Lung (tissue), 12 donors: ENCODE measurements around the gene ACO2. TPM values are rescaled to one million over a fixed set of nuclear protein-coding genes. Genes with fewer than 3 reads are reported as not detected.

Experiments used
- ATAC-seq: fragments of 200-7000 bp; cut with Tn5 transposase; one replicate; pipeline ENCODE4 v1.9.1; 2020; ENCODE audit warnings: moderate number of reproducible peaks; ENCODE audit not compliant: insufficient read depth, low FRiP score
- DNase-seq, 3 donors: peaks; one replicate each; pipeline ENCODE4 v3.0.0-alpha.2; 2013 to 2017
- H3K27ac ChIP-seq, 2 donors: one replicate each; pipeline ENCODE4 v1.5.1; 2013; ENCODE audit warnings: mild to moderate bottlenecking in 2 of 2, moderate library complexity in 2 of 2, control low read depth in 1 of 2, inconsistent platforms in 1 of 2, low read depth in 1 of 2, low read length in 1 of 2
- H3K27me3 ChIP-seq, 3 donors: one replicate each; pipeline ENCODE4 v1.5.1; 2013; ENCODE audit warnings: low read length in 2 of 3; ENCODE audit not compliant: control insufficient read depth in 3 of 3, insufficient read depth in 3 of 3
- H3K36me3 ChIP-seq, 4 donors: one replicate each; pipeline ENCODE4 v1.5.1; 2013; ENCODE audit warnings: low read length in 4 of 4, mild to moderate bottlenecking in 1 of 4, moderate library complexity in 1 of 4; ENCODE audit not compliant: control insufficient read depth in 4 of 4, insufficient read depth in 4 of 4
- H3K4me1 ChIP-seq, 5 donors: one replicate each; pipeline ENCODE4 v1.5.1; 2013; ENCODE audit warnings: low read length in 5 of 5, mild to moderate bottlenecking in 2 of 5, moderate library complexity in 1 of 5; ENCODE audit not compliant: control insufficient read depth in 5 of 5, insufficient read depth in 5 of 5
- H3K4me3 ChIP-seq: one replicate; pipeline ENCODE4 v1.5.1; 2013; ENCODE audit warnings: mild to moderate bottlenecking, control low read depth, moderate library complexity
- H3K9ac ChIP-seq, 2 donors: one replicate each; pipeline ENCODE4 v1.5.1; 2013; ENCODE audit warnings: low read length in 2 of 2, control low read depth in 1 of 2; ENCODE audit not compliant: insufficient read depth in 1 of 2
- H3K9me3 ChIP-seq, 4 donors: one replicate each; pipeline ENCODE4 v1.5.1; 2013; ENCODE audit warnings: low read length in 3 of 4, mild to moderate bottlenecking in 1 of 4, moderate library complexity in 1 of 4; ENCODE audit not compliant: control insufficient read depth in 4 of 4, insufficient read depth in 3 of 4
- CTCF ChIP-seq: IDR thresholded peaks from 2 replicates; pipeline ENCODE4 v1.5.1; 2012; ENCODE audit warnings: mild to moderate bottlenecking; ENCODE audit errors: control extremely low read depth, extremely low read depth
- WGBS, 2 donors: extraction: QIAGEN DNeasy Blood & Tissue Kit; methylation state at CpG; one replicate each; pipeline ENCODE4 v1.1.7; 2013; 5-methylcytosine and 5-hydroxymethylcytosine counted together
- polyA plus RNA-seq, 2 donors: library from polyadenylated mRNA; stranded (reverse); fragments of 200-250 nt; gene quantifications; one replicate each; pipeline ENCODE4 v1.2.1, GENCODE V29; 2013
- total RNA-seq, 2 donors: library from RNA; depleted of rRNA in 1 of 2; stranded (reverse); fragments of >200 nt in 1 of 2; gene quantifications; one replicate each; pipeline ENCODE4 v1.2.1, GENCODE V29; 2014 to 2021
- donor health status: control.
- donor health status: control.
- donor health status: Bipolar disorder and iron deficiency.
- donor health status: healthy.
- donor health status: DM: yes; HTN: yes; CAD: no.

ACO2 gene
- total and polyA plus RNA-seq, 4 donors: 34.1 to 101 (median 62.5) TPM

GRCh38 chr22:41478891-41479521 is 10.1 kb downstream of the ACO2 start:
- Histone ChIP-seq H3K27ac (peak overlapping the region; percentile 77 to 86), H3K4me1 (peaks cover 0 to 24% (median 6%) of the 10 kb centered on the region in 5 donors), H3K4me3 (no peak overlapping the region), H3K27me3 (no peaks in the 10 kb centered on the region), H3K9ac (no peak overlapping the region), H3K36me3 (peaks cover 0 to 2% (median 0%) of the 10 kb centered on the region in 4 donors), H3K9me3 (no peaks in the 10 kb centered on the region)
- ATAC-seq (peak; percentile 70), DNase-seq (no peak)
- WGBS, 2 donors: 59% methylated on average over 6 to 7 of the region's 7 CpGs
- TF ChIP-seq CTCF: no peak

GRCh38 chr22:41479671-41480396 is 10.9 kb downstream of the ACO2 start:
- H3K4me1 ChIP-seq: peaks cover 0 to 24% (median 6%) of the 10 kb centered on the region in 5 donors

GRCh38 chr22:41480397-41480735 is 11.4 kb downstream of the ACO2 start:
- H3K4me1 ChIP-seq: peaks cover 0 to 24% (median 6%) of the 10 kb centered on the region in 5 donors
- 76 to 81% methylated on average over 7 of the region's 7 CpGs for WGBS, 2 donors
- H3K27ac ChIP-seq: peak overlapping the region; percentile 66 to 86
- peak in 2 of 3 donors; percentile 16 to 35 for DNase-seq
- no peak for TF ChIP-seq CTCF
- no peaks in the 10 kb centered on the region for H3K27me3 ChIP-seq
- ATAC-seq: no peak
- H3K36me3 ChIP-seq: peaks cover 0 to 2% (median 0%) of the 10 kb centered on the region in 4 donors
- H3K9ac ChIP-seq: no peak overlapping the region
- H3K4me3 ChIP-seq: no peak overlapping the region
- no peaks in the 10 kb centered on the region for H3K9me3 ChIP-seq

More at GRCh38 chr22:41479671-41480396, 10.9 kb downstream of the ACO2 start:
- H3K4me3 ChIP-seq: no peak overlapping the region
- no peaks in the 10 kb centered on the region for H3K9me3 ChIP-seq
- H3K27ac ChIP-seq: peak overlapping the region; percentile 66 to 86
- ATAC-seq (no peak), DNase-seq (peak in 2 of 3 donors; percentile 11 to 13)
- no peak for TF ChIP-seq CTCF
- no peak overlapping the region for H3K9ac ChIP-seq
- no peaks in the 10 kb centered on the region for H3K27me3 ChIP-seq
- 77 to 86% methylated on average over 6 of the region's 6 CpGs for WGBS, 2 donors
- peaks cover 0 to 2% (median 0%) of the 10 kb centered on the region in 4 donors for H3K36me3 ChIP-seq
